Activated T-cell treated with anti-CD3 and anti-CD28 coated beads, Interleukin-2, amount 50 U/mL, for 48 hours (primary cell): Measurements from ENCODE around the gene SMARCAL1.
"Not testable (repeated sequence)": the region's sequence is repeated elsewhere in the genome, so short reads cannot be mapped to it uniquely, and the experiment has no call there.

ENCODE experiments used
- DNase-seq, 2 experiments: peaks; one replicate each; pipeline ENCODE4 v3.0.0-alpha.2; 2020

SMARCAL1 gene

DNA sequence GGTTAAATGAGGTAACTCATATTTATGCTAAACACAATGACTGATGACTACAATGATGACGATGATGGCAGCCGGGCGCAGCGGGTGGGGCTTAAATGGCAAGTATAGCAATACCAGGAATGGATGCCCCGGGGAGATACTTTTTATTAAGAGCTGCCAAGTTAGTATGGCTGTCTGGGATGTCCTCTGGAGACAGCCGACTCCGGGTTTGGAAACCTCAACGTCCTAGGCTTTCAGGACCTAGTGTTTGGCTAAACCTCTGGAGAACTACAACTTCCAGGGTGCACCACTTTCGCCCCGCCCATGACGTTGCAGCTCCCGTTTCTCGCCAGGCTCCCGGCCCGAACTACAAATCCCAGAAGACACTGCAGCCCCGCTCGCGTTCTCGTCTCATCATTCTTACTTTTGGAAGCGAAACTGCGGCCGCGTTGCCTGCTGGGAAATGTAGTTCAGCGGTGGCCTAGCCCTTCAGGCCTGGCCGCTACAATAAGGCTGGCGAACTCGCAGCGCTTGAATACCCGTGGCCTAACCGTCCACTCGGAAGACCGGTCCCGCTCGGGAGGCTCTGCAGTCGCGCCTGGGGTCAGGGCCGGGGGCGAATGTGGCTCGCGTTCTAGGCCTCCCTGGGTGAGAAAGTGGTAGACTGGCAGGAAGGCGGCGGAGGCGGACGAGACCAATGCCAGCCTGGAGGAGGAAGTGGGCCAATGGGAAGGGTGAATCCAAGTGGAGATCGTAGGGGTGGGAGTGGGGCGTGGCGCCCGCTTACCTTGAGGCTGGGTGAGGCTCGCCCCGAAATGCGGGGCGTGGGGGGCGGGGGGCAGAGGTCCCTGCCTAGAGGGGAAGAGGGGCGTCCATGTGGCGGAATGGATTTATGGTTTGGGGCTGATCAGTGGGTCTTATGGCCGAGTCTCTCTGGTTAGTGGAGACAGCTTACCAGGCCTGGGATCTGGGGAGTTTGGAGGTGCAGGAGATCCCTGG is at the start of gene SMARCAL1:
Gene SMARCAL1 (plus strand): TSS at position 463 of the 978 bp plus-strand sequence. CDS start 2,221 bp downstream, outside the sequence.
- peak; percentile 99 for DNase-seq

DNA sequence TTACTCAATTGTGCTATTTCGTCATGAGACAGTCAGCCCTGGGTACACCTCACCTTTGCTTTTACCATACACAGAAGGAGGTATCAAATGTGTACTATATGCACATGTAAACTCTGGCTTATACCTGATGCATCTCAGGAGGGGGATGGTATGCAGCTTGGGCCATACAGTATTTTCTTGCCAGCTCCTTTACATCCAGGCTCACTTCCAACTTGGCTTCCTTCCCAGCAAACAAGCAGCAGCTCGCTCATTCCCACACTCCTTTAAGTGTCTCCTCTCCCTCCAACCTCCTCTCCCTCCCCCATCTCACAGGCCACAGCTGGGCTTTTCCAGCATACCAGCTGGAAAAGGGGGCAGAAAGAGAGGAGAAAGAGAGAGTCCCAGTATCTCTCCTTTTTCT is 49.6 kb upstream of the SMARCAL1 start:
- no peak for DNase-seq

DNA sequence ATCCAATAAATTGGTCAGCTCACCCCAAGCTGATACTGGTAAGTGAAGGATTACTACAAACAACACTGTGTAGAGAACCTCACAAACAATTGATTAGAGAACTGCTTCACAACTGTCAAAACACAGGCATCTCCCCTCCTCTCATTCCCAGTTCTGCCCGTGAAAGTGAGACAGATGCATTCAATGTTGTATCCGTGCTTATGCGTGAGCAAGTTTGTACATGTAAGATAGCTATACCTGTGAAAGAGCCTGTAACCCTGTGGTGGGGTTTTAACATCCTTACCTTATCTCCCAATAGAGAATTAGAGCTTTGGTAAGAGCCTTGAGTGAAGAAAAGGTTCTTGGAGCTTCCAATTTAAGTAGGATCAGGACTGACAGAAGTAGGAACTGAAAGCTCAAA is 49.1 kb upstream of the SMARCAL1 start:
- DNase-seq: no peak

DNA sequence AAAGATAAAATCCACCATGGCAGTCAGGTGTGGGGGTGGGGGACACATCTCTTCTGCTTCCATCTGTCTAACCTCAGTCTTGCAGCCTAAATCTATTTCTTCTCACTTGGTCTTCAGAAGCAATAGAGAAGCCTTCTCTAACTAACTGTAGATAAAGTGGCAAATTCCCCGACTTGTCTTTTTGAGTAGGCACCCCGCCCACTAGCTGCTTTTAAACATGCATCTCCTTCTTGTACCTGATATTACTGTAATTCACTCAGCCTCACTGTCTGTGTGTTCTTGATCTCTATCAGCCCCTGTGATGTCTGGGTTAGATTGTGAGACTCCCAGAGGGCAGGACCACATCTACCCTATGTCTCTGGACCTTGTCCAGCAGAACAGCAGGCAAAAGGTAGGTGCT is 46.8 kb upstream of the SMARCAL1 start:
- DNase-seq: no peak

DNA sequence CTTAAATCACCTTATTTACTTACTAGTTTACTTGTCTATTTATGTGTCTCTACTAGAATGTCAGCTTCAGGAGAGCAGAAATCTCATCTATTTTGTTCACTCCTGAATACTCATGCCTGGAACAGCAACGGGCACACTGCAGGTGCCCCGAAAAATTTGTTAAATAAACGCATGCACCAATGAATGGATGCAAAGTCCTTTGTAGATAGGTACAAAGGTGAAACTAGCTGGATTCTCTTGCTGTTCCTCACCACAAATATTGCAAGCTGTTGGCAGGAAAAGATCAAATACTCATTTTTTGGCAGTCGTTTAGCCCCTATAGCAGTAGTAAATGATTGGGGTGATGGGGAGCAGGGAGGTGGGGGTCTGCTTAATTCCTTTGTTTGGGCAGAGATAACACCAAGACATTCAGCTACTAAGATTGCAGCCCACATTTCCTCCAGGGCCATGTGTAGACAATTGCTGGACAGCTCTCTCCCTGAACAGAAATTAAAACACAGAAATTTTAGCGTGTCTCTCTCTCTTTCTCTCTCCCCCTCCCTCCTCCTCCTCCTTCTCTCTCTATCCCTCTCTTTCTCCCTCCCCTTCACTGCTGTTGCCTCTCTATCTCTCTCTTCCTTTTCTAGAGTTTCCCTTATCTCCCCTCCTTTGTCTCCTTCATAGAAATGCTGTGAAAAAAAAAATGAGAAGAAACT is 45.4 kb upstream of the SMARCAL1 start:
- no peak for DNase-seq

DNA sequence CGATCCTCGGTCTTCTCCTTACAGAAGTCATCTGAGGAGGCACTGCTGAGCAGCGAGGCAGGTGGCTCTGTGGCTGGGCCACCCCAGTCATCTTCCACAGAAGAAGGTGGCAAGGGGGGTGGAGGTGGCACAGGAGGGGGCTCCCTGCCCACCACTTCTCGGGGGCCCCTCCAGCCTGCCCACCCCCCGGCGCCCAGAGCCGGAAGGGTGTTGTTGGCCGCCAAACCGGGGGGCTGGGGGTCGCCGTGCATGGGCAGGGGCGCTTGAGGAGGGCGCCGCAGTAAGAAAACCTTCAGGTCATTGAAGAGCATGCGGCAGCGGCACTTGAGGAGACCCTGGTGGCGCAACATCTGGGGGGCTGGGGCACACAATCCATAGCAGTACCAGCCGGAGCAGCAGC is 42.5 kb upstream of the SMARCAL1 start:
- no peak for DNase-seq

DNA sequence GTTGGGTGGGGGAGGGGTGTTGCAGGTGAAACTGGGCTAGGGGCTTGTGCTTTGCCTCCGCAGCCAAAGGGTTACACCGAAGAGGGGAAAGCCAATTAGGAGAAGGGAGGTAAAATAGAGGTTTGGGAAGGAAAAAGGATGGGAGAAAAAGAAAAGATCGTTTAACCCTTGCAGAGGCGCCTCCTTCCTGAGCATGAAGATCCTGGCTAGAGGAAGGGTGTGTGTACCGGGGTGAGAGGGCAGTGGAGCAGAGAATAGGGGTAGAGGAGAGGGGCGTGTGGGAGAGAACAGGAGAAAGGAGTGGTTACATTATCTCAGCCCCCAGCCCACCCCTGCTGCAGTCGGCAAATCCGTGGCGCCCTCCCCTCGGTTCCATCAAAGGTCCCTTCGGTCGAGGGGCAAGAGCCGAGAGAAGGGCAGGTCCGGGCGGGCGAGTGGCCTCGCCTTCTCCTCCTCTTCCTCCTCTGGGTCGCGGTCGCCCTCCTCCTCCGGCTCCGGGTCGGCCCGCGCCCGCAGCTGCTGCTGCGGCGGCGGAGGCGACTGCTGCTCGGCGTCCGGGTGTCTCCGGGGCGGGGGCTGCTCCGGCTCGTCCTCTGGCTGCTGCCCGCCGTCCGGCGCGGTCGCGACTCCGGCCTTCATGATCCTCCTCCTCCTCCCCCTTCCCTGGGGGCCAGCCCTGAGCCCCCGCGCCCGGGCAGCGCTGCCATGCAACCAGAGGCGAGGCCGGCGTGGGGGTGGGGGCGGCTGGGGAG is 41.1 kb upstream of the SMARCAL1 start:
- DNase-seq: no peak

DNA sequence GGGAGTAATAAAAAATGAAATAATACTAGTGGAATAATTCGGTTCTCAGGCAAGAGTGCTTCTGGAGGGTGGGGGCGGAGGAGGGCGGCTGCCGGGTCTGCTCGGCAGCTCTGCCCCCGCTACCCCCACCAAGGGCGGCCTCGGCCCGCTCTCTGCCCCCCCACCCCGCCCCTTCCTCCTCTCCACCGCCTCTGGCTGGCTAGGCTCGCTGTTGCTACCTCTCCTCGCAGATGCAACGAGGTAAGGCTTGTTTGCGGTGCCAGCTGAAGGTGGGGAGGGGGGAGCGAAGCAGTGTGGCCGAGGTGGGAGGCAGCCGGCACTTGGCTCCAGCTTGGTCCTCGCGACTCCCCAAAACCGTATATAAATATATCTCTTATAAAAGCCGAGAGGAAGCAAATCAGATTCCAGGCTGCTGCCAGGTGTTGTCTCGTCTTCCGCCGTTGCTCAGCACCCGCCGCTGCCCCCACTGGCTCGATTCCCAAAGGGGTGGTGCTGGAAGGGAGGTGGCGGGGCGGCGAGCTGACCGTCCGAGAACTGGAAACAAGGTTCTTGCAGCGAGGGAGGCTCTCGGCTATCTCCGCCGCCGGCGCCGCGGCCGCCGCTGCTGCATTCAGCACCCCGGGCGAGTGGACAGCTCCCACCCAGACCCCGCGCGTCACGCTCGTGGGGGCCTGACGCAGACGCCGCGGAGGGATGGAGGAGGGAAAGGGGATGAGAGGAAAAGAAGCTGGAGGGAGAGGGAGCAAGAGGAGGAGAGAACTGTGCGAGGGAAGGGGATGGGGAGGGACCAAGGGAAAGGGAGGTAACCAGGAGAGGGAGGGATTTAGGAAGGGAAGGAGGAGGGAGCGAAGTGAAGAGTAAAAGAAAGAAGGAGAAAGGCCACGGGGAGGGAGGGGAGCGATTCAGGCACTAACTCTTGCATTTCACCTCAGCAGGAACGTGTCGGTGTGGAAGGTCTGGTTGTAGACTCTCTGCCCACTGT is 40.3 kb upstream of the SMARCAL1 start, which contains the start of gene MARCHF4:
Gene MARCHF4 (minus strand): TSS at position 763 of the 982 bp plus-strand sequence. CDS start 2,223 bp downstream, outside the sequence.
- DNase-seq: peak; percentile 70 to 79

DNA sequence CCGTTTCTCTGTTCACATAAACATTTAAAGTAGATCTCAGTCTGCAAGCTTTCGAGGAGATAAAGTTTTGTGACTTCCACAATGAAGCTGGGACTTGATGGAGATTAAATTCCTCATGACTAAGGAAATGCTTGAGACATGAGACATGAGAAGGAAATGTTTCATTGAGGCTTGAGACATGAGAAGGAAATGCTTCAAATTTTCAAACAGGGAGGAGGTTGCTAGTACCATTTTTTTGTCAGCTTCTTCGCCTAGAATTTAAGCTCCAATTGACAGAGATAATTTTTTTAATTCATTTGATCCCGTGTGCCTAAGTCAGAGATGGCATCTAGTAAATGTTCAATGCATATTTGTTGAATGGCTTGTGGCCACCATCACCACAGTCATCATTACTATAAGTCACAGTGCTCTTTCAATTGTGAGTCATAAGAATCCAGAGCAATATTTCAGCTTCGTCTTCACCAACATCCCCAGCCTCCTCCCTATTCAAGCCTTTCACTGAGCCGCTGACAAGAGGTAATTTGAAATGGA is 39.5 kb upstream of the SMARCAL1 start:
- DNase-seq: no peak

DNA sequence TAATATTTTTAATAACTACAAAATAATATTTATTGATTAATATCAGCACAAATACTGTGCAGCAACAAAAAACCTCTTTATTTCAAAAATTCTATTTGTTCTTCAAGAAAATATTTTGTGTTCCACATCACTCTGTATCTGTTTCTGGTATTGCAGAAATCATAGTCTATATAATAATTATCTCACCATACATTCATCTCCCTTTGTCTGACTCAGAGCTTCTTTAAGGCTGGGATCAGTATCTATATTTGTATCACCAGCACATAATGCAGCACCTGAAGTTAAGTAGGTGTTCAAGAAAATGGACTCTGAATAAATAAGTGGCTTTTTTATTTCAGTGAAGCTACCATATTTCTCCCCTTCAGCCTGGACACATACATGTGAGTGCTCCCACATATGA is 38.4 kb upstream of the SMARCAL1 start:
- no peak for DNase-seq

DNA sequence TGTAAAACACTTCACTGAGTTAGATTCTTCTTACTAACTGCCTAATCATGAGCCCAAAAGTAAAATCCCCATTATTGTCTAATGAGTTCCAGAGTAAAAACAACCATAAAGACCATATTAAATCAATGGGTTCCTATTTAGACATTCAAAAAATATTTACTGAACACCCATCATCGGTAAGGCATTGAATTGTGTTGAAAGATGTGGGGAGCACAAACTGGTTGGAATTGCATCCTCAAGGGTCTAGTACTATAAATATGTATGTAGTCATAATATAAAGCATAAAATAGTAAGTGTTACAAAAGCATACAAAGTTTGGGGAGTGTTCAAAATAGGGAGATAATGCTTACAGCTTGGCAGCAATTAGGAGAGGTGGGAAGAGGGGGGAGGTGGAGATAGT is 37.0 kb upstream of the SMARCAL1 start:
- no peak for DNase-seq

DNA sequence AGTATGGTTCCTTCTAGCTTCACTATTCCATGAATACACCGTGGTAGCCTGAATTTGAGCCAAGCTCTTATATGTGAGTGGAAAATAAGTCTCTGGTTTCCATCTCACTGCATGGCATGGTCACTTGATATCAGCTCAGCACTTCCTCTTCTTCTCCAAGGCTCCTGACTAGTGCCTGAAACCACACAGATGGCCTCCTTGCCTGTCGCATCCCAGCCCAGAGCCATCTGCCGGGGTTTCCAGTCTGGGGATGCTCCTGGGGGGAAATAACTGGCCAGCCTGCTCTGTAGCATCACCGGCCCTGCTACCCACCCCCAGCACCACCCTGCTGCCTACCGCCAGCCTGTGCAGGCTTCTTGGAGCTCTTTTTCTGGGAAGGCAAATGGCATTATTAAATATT is 32.3 kb upstream of the SMARCAL1 start:
- DNase-seq: no peak

DNA sequence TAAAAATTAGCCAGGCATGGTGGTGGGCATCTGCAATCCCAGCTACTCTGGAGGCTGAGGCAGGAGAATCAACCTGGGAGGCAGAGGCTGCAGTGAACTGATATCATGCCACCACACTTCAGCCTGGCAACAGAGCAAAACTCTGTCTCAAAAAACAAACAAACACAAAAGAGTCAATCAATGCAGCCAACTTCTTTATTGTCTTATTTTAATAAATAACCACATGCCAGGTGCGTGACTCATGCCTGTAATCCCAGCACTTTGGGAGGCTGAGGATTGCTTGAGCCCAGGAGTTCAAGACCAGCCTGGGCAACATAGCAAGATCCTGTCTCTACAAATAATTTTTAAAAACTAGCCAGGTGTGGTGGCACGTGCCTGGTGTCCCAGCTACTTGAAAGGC is 27.9 kb upstream of the SMARCAL1 start:
- DNase-seq: not testable (repeated sequence)

DNA sequence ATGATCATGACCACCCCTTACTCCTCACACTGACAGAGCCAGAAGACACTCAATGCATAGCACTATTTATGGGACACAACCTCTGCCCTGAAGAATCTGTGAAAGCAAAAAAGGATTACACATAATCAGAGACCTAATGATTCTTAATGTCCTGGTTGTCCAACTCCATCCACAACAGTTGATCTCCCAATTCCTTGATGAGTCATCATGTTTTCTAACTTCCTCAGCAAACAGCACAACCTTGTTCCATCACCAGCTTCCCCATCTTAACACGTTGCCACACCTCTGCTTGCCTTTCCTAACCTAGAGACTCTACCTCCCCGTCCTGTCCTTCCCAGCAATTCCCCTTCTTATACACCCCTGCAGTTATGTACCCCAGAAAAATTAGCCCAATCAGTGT is 26.8 kb upstream of the SMARCAL1 start:
- no peak for DNase-seq

DNA sequence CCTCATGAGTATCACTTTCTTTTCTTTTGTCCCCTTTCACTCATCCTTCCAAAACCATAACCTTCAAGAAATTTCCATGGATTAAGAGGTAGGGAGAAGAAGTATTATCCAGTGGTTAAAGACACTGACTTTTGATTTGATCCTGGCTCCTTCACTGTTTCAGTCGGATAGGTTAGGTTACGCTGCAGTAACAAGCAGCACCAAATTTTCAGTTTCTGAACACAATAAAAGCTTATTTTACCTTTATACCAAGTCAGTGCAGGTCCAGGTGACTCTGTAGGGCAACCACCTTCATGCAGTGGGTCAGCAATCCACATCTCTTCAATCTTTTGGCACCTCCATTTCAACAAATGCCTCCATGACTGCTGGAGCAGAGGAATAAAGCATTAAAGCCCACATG is 25.0 kb upstream of the SMARCAL1 start:
- DNase-seq: no peak

DNA sequence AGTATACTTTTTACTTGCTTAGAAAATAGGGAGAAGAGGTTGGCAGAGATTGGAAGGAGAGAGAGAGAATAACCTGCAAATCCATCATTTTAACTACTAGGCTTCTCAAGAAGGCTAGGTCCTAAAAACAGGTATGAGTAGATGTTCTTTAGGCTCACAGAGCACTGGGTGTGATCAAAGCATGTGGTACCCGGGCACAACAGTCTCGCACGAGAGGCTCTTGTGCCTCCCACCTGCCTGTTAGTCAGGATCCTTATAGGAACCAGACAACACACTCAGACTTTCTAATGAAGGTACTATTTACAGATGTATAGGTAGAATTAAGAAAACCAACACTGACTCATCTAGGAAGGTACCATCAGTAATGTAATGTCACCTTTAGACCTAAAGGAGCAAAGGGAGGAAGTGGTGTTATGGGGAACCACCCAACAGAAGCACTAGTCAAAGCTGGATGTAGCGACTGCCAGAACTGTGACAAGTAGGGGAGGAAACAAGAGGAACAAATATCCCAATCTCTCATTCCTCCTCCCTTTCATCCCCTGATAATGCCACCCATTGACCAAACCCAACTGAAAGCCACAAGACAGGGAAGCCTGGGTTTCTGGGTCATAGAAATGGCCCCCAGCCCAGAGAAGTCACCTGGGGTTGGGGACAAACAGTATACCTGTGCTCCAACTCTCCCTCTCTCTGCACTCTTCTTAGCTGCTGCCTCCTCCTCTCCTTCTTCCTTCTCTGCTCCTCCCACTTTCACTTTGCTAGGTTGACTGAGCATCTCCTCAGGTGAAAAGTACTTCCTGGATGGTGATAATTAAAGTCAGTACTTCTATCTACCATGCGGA is 24.0 kb upstream of the SMARCAL1 start:
- DNase-seq: peak in 1 of 2 experiments; percentile 32

DNA sequence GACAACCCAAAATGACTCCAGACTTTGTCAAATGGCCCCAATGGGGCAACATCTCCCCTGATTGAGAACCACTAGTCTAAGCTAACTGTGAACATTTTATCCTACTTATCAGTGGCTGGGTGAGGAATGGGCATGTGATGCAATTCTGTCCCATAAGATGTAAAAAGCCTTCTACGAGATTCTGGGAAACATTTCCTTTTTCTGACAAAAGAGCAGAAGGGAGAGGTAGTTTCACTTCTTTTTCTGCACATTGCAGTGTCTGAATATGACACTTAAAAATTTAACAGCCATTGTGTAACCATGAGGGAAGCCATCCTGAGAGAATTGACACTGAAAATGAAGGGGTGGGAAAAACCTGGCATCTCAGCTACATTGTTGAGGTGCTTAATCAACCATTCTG is 22.7 kb upstream of the SMARCAL1 start:
- no peak for DNase-seq

DNA sequence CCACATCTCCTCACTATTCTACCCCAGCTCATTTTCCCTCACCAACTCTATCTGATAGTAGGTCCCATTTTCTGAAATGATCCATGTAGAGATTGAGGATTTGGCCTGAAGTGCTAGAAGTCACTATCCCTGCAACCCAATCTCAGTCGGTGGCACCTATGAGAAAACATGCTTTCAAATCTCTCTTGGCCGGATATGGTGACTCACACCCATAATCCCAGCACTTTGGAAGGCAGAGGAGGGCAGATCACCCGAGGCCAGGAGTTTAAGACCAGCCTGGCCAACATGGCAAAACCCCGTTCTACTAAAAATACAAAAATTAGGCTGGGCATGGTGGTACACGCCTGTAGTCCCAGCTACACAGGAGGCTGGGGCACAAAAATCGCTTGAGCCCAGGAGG is 20.9 kb upstream of the SMARCAL1 start:
- DNase-seq: no peak

DNA sequence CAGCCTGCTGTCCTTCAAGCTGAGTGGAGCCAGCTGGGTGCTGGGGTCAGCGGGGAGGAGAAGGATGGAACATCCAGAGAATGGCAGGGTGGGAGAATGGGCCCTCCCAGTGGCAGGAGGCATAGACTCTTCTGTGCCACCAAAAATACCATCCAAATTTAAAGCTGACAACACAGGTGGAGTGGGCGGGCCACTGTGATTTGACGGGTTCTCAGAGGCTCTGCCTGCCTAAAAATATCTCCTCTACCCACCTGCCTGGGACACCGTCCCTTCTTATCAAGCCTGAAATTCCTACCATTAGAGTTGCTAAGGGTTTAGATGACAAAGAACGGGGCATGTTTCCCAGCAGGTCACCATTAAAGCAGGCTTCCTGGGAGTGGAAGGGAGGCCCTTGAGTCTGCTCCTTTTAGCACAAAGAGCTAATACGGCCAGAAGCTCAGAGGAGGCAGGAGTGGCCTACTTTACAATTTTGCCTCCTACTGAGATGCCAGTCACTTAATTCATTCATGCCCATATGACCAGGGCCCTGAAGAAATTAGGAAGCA is 20.2 kb upstream of the SMARCAL1 start:
- no peak for DNase-seq
